ENCODE results near the gene NTRK3. TPM values are rescaled to one million over a fixed set of nuclear protein-coding genes. Genes with fewer than 3 reads are reported as not detected.

The NTRK3 gene
- total and polyA plus RNA-seq, 2 of the 8 experiments (the other 6 are each of a cell fraction or from before 2014, with no cell fraction given) = 4.5 to 6.8 TPM

DNA sequence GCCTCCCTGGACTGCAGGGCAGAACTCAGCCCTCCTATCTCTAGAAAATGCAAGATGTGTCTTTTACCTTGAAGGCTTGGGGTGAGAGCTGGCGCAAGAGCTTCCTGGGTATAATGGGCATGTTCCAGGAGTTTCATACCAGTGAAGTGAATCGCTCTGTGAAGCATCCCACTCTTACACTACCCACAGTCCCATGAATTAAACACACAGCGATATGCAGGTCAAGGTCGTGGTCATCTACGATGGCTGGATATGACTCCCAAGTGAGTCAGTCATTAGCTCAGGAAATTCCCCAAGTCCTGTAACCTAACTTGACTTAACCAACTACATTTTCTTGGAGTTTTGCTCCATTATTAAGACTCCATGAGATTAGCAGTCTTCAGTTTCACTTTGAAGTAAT lies 439.7 kb downstream of the NTRK3 start:
- Histone ChIP-seq H3K9ac (replicated peaks in 1 of 4; ENCODE audit: extremely low read depth in 1 of 4, low read depth in 3 of 4, low read length in 3 of 4) (no peak overlapping the region), H3K14ac (ENCODE audit: insufficient read length) (no peak overlapping the region), H2BK5ac (ENCODE audit: low read depth, low read length) (no peak overlapping the region), H4K91ac (replicated peaks; ENCODE audit: insufficient read length, low read length) (no peak overlapping the region), H4K8ac (ENCODE audit: extremely low read depth, insufficient read depth, low read length) (no peak overlapping the region), H3K18ac (ENCODE audit: extremely low read depth, low read length) (no peak overlapping the region), H3K4me1 (replicated peaks in 1 of 4; ENCODE audit: control insufficient read depth in 3 of 4, insufficient read depth in 4 of 4, low read length in 3 of 4) (no peaks in the 10 kb centered on the region), H3K9me3 (ENCODE audit: insufficient read depth in 2 of 2, low read depth in 1 of 2, low read length in 1 of 2) (no peaks in the 10 kb centered on the region), H2AFZ (ENCODE audit: low read length) (no peak overlapping the region), H3K23ac (ENCODE audit: insufficient read length) (no peak overlapping the region), H2BK12ac (ENCODE audit: low read depth, low read length) (no peak overlapping the region), H4K5ac (ENCODE audit: insufficient read length, low read depth, low read length) (no peak overlapping the region), H3K36me3 (ENCODE audit: control insufficient read depth in 2 of 4, insufficient read depth in 4 of 4, low read length in 3 of 4) (no peaks in the 10 kb centered on the region), H3K27me3 (replicated peaks in 1 of 4; ENCODE audit: control insufficient read depth in 3 of 4, extremely low read depth in 1 of 4, insufficient read depth in 3 of 4, low read length in 3 of 4) (no peaks in the 10 kb centered on the region), H2BK120ac (replicated peaks; ENCODE audit: low read depth, low read length) (no peak overlapping the region), H2BK15ac (ENCODE audit: low read length) (no peak overlapping the region), H4K20me1 (replicated peaks in 1 of 2; ENCODE audit: control insufficient read depth in 1 of 2, insufficient read depth in 2 of 2, low read length in 2 of 2) (no peaks in the 10 kb centered on the region), H3K23me2 (ENCODE audit: low read depth, low read length) (no peaks in the 10 kb centered on the region), H3K4ac (replicated peaks; ENCODE audit: insufficient read length, low read depth, low read length) (no peak overlapping the region), H3K79me1 (ENCODE audit: low read depth, low read length) (no peaks in the 10 kb centered on the region), H2BK20ac (ENCODE audit: low read length) (no peak overlapping the region), H3K4me2 (ENCODE audit: insufficient read depth in 1 of 2, low read depth in 2 of 2, low read length in 2 of 2) (no peak overlapping the region), H3K79me2 (ENCODE audit: control insufficient read depth in 1 of 2, insufficient read depth in 2 of 2, low read length in 2 of 2) (no peaks in the 10 kb centered on the region), H3K4me3 (ENCODE audit: extremely low read depth in 1 of 4, insufficient read depth in 2 of 4, low read depth in 3 of 4, low read length in 4 of 4) (no peak overlapping the region), H3K27ac (ENCODE audit: low read depth, low read length) (no peak overlapping the region), H2AK5ac (ENCODE audit: low read depth, low read length) (no peak overlapping the region), H3K56ac (replicated peaks; ENCODE audit: insufficient read length, low read depth, low read length) (no peak overlapping the region)
- DNase-seq (ENCODE audit: low read depth in 1 of 2, low spot score in 2 of 2) (no peak), FAIRE-seq (no peak)
- WGBS, 2 experiments (ENCODE audit: extremely low coverage in 1 of 2, insufficient coverage in 1 of 2, insufficient read length in 1 of 2, insufficient replicate concordance in 2 of 2, low coverage in 1 of 2, low lambda C conversion rate in 2 of 2, missing lambda C conversion rate in 1 of 2) = 70% methylated on average over 5 of the region's 5 CpGs; no CpG with 5 or more reads in 1 of the 2 experiments
- POLR2A ChIA-PET (ENCODE audit: partially characterized antibody) = no interaction called here
- CTCF ChIA-PET (ENCODE audit: partially characterized antibody) = interaction anchor here (0.7 kb wide), 1 partner anchor 857 kb away, joined by 4 read pairs; no protein-coding TSS in a partner anchor
- TF ChIP-seq PHF8 (conservative IDR thresholded peaks at IDR 0.05; ENCODE audit: low read depth, low read length) (no peak), RFX5 (IDR thresholded peaks at IDR 0.05; ENCODE audit: borderline replicate concordance, low read depth, low read length) (no peak), SP1 (IDR thresholded peaks at IDR 0.05; ENCODE audit: low read depth, low read length) (no peak), BRCA1 (IDR thresholded peaks at IDR 0.05; ENCODE audit: low read depth, low read length) (no peak), RNF2 (IDR thresholded peaks at IDR 0.05; ENCODE audit: borderline replicate concordance, low read depth, low read length, missing control alignments, poor library complexity, severe bottlenecking) (no peak), CBX8 (IDR thresholded peaks at IDR 0.05; ENCODE audit: borderline replicate concordance, low read depth, low read length) (no peak)
- TF ChIP-seq, protein P1, sequence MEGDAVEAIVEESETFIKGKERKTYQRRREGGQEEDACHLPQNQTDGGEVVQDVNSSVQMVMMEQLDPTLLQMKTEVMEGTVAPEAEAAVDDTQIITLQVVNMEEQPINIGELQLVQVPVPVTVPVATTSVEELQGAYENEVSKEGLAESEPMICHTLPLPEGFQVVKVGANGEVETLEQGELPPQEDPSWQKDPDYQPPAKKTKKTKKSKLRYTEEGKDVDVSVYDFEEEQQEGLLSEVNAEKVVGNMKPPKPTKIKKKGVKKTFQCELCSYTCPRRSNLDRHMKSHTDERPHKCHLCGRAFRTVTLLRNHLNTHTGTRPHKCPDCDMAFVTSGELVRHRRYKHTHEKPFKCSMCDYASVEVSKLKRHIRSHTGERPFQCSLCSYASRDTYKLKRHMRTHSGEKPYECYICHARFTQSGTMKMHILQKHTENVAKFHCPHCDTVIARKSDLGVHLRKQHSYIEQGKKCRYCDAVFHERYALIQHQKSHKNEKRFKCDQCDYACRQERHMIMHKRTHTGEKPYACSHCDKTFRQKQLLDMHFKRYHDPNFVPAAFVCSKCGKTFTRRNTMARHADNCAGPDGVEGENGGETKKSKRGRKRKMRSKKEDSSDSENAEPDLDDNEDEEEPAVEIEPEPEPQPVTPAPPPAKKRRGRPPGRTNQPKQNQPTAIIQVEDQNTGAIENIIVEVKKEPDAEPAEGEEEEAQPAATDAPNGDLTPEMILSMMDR (IDR thresholded peaks at IDR 0.05; ENCODE audit: control extremely low read depth in 1 of 3, insufficient read depth in 1 of 3, low read depth in 1 of 3, low read length in 3 of 3) = no peak
